Stimulated activated CD8-positive, alpha-beta memory T cell treated with anti-CD3 and anti-CD28 coated beads, Interleukin-15, amount 100 ng/mL, for 48 hours (primary cell): ENCODE data around the gene LY86.

ENCODE experiments used
- DNase-seq, 2 donors: peaks; one replicate each; pipeline ENCODE4 v3.0.0-alpha.2; 2020; ENCODE audit warnings: low read depth in 2 of 2

Gene LY86

DNA sequence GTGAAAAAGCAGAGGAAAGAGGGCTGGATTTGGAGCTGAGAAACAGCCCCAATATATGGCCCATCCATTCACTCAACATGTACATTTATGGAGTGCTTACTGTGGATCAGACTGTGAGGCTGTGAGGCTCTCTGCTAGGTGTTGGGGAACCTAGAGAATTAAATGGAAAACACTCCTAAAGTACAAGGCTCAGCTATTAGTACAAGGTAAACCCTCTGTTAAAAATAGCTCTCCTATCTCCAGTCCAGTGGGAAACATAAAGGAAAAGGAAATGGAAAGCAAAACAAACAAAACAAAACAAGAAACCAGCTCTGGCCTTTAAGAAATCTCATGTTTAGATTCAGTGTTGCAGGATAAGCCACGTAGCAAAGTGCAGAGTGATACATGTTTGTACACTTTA is 35.0 kb downstream of the LY86 start:
- DNase-seq: no peak

DNA sequence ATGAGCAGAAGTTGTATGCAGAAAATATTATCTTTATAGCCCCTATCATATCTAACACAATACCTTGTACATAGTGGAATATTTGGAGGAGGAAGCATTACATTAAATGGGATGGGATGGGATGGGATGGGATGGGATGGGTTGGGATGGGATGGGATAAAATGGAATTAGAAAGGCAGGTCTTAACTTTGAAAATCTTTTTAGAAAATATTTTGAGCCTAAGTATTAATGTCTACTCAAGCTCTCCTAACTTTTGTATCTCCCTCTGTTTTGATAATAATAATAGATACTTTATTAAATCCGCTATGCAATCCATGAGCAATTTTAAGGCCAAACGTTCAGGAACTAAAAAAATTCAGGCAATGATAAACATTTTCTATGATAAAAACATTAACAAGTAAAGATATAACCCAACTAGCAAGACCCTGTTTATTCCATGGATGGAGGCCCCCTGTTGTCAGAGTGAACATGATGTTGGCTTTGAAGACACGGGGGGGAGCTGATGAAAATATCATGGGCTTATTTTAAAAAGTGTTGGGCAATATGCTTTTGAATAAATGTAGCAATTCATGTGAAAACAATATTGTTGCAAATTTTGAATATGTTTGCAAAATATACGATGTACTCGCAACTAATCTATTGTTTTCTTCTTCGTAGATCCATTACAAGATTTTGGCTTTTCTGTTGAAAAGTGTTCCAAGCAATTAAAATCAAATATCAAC is 35.9 kb downstream of the LY86 start:
- DNase-seq: no peak

DNA sequence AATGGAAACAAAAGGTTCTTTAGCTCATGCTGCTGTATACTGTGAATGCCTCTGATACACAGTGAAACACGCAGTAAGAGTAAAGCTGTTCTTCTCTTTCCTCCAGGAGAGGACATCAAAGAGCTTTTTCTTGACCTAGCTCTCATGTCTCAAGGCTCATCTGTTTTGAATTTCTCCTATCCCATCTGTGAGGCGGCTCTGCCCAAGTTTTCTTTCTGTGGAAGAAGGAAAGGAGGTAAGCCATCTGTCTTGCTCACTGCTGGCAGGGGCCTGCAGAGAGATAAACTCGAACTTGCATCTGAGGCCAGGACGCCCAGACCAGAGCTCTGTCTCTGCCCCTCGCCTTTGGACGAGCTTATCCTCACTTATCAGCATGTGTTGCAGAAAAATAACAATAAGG is 37.7 kb downstream of the LY86 start:
- DNase-seq: no peak

DNA sequence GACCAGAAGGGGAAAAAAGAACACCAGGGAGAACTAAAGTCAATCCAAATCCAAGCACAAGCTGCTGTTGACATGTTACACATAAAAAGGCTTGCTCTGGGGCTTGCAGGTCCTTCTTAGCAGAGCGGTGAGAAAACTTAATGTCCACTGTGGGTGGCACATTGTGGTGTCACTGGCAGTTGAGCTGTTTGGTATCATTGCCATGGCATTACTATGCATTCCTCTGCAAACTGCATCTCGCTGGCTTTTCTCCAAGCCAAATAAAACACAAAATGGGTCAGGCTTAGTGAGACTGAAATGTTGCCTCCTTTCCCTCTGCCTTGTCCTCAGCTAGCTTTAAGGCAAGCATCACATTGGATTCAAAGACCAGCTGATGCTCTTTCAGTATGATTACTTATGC is 40.9 kb downstream of the LY86 start:
- DNase-seq: no peak

DNA sequence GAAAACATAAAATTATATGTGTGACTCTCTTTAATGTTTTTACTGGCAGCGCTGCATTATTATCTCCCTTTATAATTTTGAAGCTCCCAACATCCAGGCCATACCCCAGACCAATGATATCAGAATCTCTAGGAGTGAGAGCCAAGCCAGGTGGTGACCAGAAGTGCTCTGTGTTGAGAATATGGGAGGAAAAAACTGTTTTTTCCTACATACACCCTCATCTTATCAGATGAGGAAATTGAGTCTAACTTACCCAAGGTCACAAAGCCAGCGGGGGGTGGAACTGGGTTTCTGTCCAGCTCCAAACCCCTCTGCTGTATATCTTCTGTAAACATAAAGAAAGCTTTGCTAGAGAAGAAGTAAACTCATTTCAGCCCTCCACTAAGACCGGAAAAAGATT is 42.5 kb downstream of the LY86 start:
- no peak for DNase-seq

DNA sequence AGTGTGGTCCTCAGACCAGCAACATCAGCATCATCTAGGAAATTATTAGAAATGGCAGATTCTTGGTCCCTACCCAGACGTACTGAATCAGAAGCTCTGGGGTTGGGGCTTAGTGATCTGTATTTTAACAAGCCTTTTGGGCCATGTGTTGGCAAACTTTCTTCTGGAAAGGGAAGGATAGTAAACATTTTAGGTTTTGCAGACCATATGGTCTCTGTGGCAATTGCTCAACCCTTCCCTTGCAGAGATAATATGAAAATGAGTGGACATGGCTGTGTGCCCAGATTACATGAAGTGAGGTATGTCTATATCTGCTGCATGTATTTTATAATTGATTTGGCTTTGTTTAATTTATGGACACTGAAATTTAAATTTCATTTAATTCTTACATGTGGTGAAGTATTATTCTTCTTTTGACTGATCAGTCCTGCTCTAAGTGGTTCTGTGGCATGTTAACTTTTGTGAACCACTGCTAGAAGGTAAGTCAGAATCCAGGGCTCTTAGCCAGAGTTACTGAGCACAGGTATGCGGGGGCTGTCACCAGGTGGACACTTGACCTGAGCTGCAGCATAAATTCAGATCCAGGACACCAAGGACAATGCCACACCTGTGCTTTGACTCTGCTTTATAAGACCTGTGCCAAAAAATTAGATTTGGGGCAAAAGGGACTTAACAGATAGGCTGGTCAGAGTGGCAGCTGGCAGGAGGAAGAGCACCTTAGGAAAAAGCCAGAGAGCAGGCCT is 43.2 kb downstream of the LY86 start:
- no peak for DNase-seq

DNA sequence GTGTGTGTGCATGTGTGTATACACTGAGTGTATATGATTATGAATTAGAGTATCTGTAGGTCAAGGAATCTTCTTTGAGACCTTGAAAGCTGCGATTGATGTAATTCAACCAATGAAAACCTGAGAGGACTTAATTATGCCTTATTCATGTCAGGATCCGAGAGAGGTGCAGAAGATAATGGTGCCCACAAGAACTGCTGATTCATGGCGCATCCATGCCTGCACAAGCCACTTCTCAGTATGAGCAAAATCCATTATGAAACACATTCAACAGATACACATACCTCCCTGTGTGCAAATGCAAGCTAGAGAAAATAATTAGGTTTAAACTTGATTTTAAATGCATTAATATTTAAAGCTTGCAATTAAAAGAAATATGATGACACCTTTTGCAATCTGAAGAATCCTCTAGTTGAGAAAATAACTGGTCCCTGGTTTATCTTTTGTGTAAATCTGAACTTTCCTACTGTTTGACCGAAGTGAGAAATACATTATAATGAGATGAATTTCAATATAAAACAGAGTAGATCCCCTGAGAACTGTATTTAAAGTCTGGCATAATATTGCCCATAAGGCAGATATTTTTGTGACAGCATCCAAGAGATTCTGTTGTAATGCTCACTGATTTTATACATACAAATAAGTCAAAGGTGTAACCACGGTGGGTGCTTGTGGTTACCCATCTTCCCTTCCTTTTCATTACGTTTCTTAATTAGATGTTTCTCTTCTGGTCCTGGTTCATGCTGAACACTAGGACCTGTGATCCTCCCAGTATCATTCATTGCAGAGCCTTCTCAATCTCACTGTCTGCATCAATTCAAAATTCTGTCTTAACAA is 45.6 kb downstream of the LY86 start:
- DNase-seq: no peak

DNA sequence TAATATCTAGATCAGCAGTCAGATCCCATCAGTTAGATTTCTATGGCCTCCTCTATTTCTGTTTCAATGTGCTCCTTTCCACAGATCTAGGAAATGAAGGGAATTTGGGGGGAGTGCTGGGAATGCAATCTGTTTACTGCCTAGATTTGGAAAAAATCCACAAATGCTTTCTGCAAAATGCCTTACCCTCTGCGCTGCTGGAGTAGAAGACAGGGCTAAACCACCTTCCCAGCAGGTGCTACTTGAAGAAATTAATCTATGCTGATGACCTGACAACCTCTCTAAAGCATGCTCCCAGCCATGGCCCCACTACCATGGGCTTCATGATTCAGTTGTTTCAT is 46.2 kb downstream of the LY86 start:
- no peak for DNase-seq

DNA sequence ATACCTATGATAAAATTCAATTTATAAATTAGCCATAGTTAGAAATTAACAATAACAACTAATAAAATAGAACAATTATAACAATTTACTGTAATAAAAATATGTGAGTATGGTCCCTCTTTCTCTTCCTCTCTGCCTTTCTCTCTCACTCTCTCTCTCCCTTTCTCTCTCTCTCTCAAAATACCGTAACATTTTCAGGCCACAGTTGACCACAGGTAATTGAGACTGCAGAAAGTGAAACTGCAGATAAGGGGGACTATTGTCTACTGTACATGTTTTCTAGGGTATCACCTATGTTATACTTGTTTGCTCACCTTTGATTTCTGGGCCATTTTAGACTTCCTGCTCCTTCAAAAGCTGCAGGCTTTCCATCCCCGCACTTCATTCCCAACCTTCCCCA is 46.8 kb downstream of the LY86 start:
- no peak for DNase-seq

DNA sequence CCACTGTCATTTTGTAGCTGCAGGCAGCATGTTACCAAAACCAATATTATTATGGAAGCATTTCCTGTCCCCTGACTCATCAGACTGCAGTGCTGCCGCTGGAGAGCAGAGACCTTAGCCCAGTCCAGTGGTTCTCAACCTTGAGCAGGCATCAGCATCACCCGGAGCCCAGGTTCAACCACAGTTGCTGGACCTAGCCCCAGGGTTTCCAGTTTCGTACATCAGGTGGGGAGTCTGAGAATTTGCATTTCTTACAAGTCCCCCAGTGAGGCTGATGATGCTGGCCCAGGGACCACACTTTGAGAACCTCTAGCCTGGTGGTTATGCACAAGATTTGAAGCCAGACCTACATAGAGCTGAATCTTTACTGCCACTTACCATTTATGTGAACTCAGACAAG is 47.3 kb downstream of the LY86 start:
- DNase-seq: no peak

DNA sequence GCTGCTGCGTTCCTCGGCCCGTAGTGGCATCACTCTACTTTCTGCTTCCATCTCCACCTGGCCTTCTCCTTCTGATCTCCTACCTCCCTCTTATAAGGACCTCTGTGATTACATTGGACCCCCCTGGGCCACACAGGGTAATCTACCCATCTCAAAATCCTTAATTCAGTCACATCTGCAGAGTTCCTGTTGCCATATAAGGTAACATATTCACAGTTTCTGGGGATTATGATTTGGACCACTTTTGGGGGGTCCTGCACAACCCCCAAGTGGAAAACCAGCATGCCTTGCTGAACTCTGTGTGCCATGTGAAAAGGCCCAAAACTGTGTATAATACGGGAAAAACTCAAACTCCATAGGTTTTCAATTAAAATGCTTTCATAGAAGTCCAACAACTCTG is 51.1 kb downstream of the LY86 start:
- DNase-seq: no peak

DNA sequence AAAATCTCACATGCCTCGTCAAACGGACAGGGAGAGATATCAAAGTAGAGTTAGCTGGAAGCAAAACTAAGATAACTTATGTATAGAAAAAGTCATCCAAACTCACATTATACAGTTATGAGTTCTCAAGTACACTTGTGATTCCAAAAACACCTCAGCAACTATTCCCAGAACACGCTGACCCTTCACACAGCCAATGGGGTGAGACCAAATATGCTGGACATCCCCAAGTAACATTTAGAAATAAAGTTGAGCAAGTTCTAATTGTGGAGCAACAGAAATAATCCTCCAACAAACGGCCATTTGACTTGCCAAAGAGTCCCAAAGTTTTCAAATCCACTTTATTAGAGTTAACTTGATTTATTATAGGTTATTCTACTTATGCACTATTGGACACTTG is 52.4 kb downstream of the LY86 start:
- no peak for DNase-seq

DNA sequence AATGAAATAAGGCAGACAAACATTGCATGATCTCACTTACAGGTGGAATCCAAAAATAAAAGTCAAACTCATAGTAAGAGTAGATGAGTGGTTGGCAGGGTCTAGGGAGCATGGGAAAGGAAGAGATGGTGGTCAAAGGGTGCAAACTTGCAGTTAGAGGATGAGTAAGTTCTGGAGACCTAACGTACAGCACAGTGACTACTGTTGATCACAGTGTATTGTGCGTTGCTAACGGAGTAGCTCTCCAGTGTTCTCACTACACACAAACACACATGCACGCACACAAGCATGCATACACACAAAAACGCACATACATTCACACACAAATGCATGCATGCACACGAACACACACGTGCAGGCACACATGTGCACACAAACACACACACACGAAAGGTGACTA is 54.9 kb downstream of the LY86 start:
- no peak for DNase-seq

DNA sequence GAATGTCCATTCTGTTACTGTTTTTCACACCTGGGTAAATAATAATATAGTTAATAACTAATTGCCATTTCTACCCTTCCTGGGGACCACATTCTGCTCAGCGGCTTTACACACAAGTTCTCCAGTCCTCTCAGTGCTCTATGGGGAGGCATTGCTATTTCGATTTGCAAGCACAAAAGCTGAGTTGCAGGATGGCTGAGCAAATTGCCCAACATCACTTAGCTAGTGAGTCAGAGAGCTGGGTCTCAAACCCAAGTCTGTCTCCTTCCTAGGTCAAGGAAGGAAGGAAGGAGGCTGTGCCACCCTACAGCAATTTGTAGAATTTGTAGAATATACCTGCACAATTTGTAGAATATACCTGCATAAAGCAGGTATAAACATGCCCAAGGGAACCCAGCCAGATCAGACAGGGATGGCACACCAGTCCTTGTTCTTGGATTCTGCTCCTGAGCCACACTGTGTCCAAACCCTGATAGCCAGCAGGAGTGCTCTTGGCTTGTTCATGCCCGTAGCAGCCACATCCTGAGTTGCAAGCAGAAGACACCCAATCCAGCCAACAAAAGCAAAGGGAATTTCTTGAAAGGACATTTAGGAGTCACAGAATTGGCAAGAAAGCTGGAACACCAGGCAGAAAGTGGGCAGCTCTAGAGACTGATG is 56.9 kb downstream of the LY86 start:
- no peak for DNase-seq

DNA sequence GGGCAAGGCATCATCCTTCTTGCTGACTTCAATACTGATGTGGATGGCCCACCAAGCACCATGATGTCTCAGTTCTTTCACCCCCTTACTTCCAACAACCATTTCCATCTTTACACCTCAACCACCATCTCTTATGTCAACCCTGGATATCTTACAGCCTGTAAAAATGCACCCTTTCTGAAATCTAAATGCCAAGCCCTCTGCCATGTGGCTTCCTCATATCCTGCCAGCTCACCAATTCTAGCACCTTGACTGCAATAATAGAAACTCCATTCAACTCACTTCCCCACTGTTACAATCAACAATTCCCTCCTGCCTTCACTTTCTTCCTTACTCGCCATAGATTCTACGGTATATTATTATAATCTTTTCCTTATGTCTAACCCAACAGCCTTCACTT is 57.9 kb downstream of the LY86 start:
- no peak for DNase-seq

DNA sequence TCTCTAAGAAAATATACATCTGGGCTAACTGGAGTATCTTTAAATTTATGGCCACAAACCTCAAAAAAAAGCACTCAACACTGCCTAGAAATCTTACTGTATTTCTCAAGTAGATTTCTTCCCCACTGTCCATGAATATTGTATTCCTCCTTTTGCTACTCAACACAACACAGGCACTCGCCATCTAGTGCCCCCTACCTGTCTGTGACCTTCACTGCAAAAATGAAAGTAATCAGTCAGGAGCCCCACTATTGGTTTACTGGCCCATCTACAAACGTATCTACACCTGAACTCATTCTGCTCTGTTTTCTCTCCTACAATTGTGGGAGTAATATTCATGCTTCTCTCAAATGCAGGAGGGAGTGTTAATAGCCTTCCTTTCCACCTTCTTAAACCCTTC is 58.3 kb downstream of the LY86 start:
- DNase-seq: no peak

DNA sequence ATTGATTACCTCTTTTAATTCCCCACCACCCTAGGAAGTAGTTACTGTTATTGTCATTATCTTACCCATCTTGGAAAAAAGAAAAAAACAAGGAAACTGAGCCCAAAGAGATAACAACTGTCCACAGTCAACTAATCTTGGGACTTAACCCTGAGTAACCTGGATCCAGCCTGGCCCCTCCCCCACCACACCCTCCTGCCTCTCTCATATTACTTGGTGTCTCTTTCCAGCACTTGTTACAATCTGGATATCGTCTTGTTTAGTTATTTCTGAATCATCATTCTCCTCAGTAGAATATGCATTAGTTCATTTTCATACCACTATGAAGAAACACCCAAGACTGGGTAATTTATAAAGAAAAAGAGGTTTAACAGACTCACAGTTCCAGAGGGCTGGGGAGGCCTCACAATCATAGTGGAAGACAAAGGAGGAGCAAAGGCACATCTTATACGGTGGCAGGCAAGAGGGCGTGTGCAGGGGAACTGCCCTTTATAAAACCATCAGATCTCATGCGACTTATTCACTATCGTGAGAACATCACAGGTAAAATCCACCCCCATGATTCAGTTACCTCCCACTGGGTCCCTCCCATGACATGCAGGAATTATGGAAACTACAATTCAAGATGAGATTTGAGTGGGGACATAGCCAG is 60.3 kb downstream of the LY86 start:
- DNase-seq: no peak

DNA sequence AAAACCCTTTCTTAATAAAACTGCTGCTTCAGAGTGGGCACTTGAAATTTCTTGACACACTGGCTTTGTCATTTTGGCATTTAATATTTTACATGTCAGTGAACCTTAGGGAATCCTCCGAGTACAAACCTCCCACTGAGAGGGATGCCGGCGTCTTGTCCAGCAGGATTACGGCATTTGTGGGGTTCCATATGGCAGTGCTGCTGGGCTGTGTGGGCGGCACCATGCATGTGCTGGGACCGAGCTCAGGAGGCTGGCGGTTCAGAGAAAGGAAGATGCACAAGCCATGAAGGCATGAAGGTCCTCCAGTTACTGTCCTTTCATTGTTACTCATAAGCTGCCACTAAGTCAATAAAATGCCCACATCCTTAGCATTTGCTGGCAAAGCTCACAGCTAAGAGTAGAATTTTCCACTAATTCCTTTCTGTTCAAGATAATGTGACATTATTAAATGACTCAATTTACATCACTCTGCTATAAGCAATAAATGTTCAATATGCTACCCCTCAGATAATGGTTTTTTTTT is 61.4 kb downstream of the LY86 start:
- no peak for DNase-seq

DNA sequence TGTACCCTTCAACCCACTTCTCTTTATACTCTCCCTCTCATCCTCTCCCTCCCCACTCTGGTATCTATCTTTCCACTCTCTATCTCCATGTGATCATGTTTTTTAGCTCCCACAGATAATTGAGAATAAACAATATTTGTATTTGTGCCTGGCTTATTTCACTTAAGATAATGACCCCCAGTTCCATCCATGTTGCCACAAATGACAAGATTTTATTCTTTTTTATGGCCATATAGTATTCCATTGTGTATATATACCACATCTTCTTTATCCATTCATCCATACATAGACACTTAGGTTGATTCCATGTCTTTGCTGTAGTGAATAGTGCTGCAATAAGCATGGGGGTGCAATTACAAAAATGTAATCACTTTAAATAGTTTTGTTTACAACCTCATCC is 62.3 kb downstream of the LY86 start:
- DNase-seq: no peak

DNA sequence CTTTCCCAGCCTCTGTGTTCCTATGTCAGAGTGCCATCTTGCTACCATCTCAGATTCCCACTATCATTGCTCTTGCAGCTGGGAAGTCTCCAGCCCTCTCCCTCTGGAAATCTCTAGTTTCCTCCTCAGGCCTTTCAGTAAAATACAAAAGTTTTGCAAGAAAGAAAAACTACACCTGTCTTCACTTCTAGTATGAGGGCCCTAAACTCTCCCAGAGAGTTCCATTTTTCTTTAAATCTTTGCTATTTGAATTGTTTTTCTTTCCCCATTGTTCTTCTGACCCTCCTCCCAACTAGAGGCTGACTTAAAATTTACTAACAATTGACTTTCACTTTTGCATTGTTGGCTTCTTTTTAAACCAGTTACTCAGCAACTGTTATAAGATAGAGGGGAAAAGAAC is 62.8 kb downstream of the LY86 start:
- DNase-seq: no peak

DNA sequence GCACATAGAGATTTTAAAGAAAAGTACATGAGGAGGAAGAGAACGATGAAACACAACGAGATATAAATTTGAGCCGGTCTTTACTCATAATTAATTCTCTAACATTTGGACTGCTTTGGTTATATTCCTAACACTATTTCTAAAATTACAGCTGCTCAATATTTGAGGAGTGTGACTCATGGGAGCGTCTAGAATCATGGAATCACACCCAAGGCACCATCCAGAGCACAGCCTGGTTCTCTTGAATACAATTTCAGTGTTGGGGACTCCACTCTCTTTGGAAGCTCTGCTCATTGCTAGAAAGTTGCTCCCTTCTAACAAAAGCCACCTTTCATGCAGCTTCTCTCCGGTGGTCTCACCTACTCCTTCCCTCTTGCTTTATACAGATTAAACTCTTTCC is 64.4 kb downstream of the LY86 start:
- no peak for DNase-seq
